Activated naive CD4-positive, alpha-beta T cell treated with anti-CD3 and anti-CD28 coated beads, Interleukin-2, amount 50 U/mL, for 24 hours (primary cell): Measurements from ENCODE around the gene TLDC2.
A peak's percentile ranks its signal among the peaks of the same experiment; 100 is the strongest.
"Not testable (repeated sequence)": the region's sequence is repeated elsewhere in the genome, so short reads cannot be mapped to it uniquely, and the experiment has no call there.

Experiments used
- H3K27ac Mint-ChIP-seq: one replicate; pipeline ENCODE4 v1.8.0; 2021; ENCODE audit warnings: mild to moderate bottlenecking, mixed read lengths
- H3K27me3 Mint-ChIP-seq: one replicate; pipeline ENCODE4 v1.8.0; 2021; ENCODE audit warnings: mixed read lengths
- H3K36me3 Mint-ChIP-seq: one replicate; pipeline ENCODE4 v1.8.0; 2021; ENCODE audit warnings: mixed read lengths
- H3K4me1 Mint-ChIP-seq: one replicate; pipeline ENCODE4 v1.8.0; 2021; ENCODE audit warnings: mixed read lengths
- H3K4me3 Mint-ChIP-seq: one replicate; pipeline ENCODE4 v1.8.0; 2021; ENCODE audit warnings: mild to moderate bottlenecking, mixed read lengths
- H3K9me3 Mint-ChIP-seq: one replicate; pipeline ENCODE4 v1.8.0; 2021; ENCODE audit warnings: mixed read lengths

The TLDC2 gene

GRCh38 chr20:36906086-36906485 is 30.1 kb downstream of the TLDC2 start:
- H3K27me3 Mint-ChIP-seq, H3K4me3 Mint-ChIP-seq, H3K9me3 Mint-ChIP-seq: not testable (repeated sequence)
- Mint-ChIP-seq H3K4me1 (peaks cover 28% of the 10 kb centered on the region), H3K36me3 (peaks cover 17% of the 10 kb centered on the region), H3K27ac (peak overlapping the region; percentile 81)

- Mint-ChIP-seq H3K27ac (no peak overlapping the region), H3K4me3 (no peak overlapping the region), H3K36me3 (peaks cover 17% of the 10 kb centered on the region), H3K4me1 (peaks cover 31% of the 10 kb centered on the region), H3K27me3 (no peaks in the 10 kb centered on the region), H3K9me3 (no peaks in the 10 kb centered on the region)
Measured at GRCh38 chr20:36908603-36909002, 32.7 kb downstream of the TLDC2 start.

- no peaks in the 10 kb centered on the region for H3K27me3 Mint-ChIP-seq
- H3K27ac Mint-ChIP-seq: no peak overlapping the region
- no peak overlapping the region for H3K4me3 Mint-ChIP-seq
- H3K36me3 Mint-ChIP-seq: peaks cover 16% of the 10 kb centered on the region
- no peaks in the 10 kb centered on the region for H3K9me3 Mint-ChIP-seq
- peaks cover 16% of the 10 kb centered on the region for H3K4me1 Mint-ChIP-seq
Measured at GRCh38 chr20:36916199-36916598, 40.3 kb downstream of the TLDC2 start.

GRCh38 chr20:36917240-36917639 is 41.3 kb downstream of the TLDC2 start:
- peaks cover 7% of the 10 kb centered on the region for H3K4me1 Mint-ChIP-seq
- no peak overlapping the region for H3K4me3 Mint-ChIP-seq
- H3K27me3 Mint-ChIP-seq: no peaks in the 10 kb centered on the region
- H3K9me3 Mint-ChIP-seq: no peaks in the 10 kb centered on the region
- H3K36me3 Mint-ChIP-seq: peaks cover 11% of the 10 kb centered on the region
- no peak overlapping the region for H3K27ac Mint-ChIP-seq

- Mint-ChIP-seq H3K27me3 (no peaks in the 10 kb centered on the region), H3K4me3 (no peak overlapping the region), H3K4me1 (peaks cover 5% of the 10 kb centered on the region), H3K36me3 (peaks cover 9% of the 10 kb centered on the region), H3K9me3 (no peaks in the 10 kb centered on the region), H3K27ac (peak overlapping the region; percentile 12)
Measured at GRCh38 chr20:36917943-36918342, 42.0 kb downstream of the TLDC2 start.

- Mint-ChIP-seq H3K27me3 (no peaks in the 10 kb centered on the region), H3K36me3 (peaks cover 6% of the 10 kb centered on the region), H3K27ac (peak overlapping the region; percentile 83), H3K9me3 (no peaks in the 10 kb centered on the region), H3K4me1 (peaks cover 20% of the 10 kb centered on the region), H3K4me3 (no peak overlapping the region)
Measured at GRCh38 chr20:36919715-36920333, 43.9 kb downstream of the TLDC2 start.

- no peaks in the 10 kb centered on the region for H3K9me3 Mint-ChIP-seq
- no peak overlapping the region for H3K4me3 Mint-ChIP-seq
- H3K27ac Mint-ChIP-seq: peak overlapping the region; percentile 83
- H3K4me1 Mint-ChIP-seq: peaks cover 25% of the 10 kb centered on the region
- no peaks in the 10 kb centered on the region for H3K27me3 Mint-ChIP-seq
- H3K36me3 Mint-ChIP-seq: peaks cover 4% of the 10 kb centered on the region
Measured at GRCh38 chr20:36920334-36920730, 44.4 kb downstream of the TLDC2 start.

- no peaks in the 10 kb centered on the region for H3K9me3 Mint-ChIP-seq
- peaks cover 19% of the 10 kb centered on the region for H3K36me3 Mint-ChIP-seq
- peak overlapping the region; percentile 60 for H3K27ac Mint-ChIP-seq
- peak overlapping the region; percentile 15 for H3K4me3 Mint-ChIP-seq
- H3K27me3 Mint-ChIP-seq: no peaks in the 10 kb centered on the region
- H3K4me1 Mint-ChIP-seq: peaks cover 51% of the 10 kb centered on the region
Measured at GRCh38 chr20:36924167-36925045, 48.5 kb downstream of the TLDC2 start.

DNA sequence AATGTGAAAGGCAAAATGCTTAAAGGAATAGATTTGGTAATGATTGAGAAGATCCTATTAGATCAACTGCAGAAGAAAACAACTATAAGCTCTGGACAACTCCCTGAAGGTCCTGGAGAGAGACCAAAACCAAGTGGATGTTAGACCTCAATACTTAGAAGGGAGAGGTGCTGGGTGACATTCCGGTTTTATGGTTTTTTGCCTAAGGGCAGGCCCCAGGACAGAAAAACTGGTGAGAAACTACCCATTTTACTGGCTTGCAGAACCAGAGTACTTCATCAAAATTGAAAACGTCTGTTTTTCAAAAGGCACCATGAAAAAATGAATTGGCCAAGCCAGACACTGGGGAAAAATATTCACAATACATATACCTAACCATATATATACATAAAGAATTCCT is 49.3 kb downstream of the TLDC2 start:
- Mint-ChIP-seq H3K27me3 (no peaks in the 10 kb centered on the region), H3K4me3 (no peak overlapping the region), H3K9me3 (no peaks in the 10 kb centered on the region), H3K4me1 (peaks cover 54% of the 10 kb centered on the region), H3K27ac (peak overlapping the region; percentile 51), H3K36me3 (peaks cover 17% of the 10 kb centered on the region)

DNA sequence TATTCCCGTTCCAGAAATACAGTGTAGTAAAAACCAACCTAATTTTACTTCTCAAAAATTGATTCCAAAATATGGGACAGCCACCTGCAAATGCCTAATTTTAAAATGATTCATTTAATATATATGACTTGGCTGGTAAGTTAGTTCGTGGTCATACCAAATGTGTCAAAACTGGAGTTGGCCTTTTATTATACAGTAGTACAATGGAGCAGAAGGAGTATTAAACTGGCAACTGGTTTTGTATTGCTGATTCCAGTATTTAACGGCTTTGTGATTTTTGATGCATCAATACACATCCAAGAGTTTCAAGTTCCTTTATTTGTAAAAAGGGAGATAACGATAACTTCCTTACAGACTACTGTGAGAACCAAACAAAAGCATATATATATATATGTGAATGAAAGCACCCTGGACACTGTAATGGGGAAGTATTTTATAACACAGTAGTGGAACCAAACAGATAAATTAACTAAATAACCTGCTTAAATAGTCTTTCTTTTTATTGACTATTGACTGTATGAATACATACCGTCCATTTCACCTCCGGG is 50.8 kb downstream of the TLDC2 start:
- peak overlapping the region; percentile 91 for H3K27ac Mint-ChIP-seq
- H3K4me3 Mint-ChIP-seq: no peak overlapping the region
- H3K27me3 Mint-ChIP-seq: no peaks in the 10 kb centered on the region
- peaks cover 24% of the 10 kb centered on the region for H3K36me3 Mint-ChIP-seq
- no peaks in the 10 kb centered on the region for H3K9me3 Mint-ChIP-seq
- H3K4me1 Mint-ChIP-seq: peaks cover 69% of the 10 kb centered on the region

- Mint-ChIP-seq H3K27ac (peak overlapping the region; percentile 17), H3K9me3 (no peaks in the 10 kb centered on the region), H3K27me3 (no peaks in the 10 kb centered on the region), H3K36me3 (peaks cover 24% of the 10 kb centered on the region), H3K4me3 (no peak overlapping the region), H3K4me1 (peaks cover 77% of the 10 kb centered on the region)
Measured at GRCh38 chr20:36927704-36928103, 51.8 kb downstream of the TLDC2 start.

GRCh38 chr20:36929290-36929689 is 53.4 kb downstream of the TLDC2 start:
- peak overlapping the region; percentile 33 for H3K4me3 Mint-ChIP-seq
- H3K36me3 Mint-ChIP-seq: peaks cover 26% of the 10 kb centered on the region
- H3K4me1 Mint-ChIP-seq: peaks cover 74% of the 10 kb centered on the region
- peak overlapping the region; percentile 94 for H3K27ac Mint-ChIP-seq
- no peaks in the 10 kb centered on the region for H3K9me3 Mint-ChIP-seq
- H3K27me3 Mint-ChIP-seq: no peaks in the 10 kb centered on the region

GRCh38 chr20:36929691-36930090 is 53.8 kb downstream of the TLDC2 start:
- H3K4me1 Mint-ChIP-seq: peaks cover 71% of the 10 kb centered on the region
- no peaks in the 10 kb centered on the region for H3K9me3 Mint-ChIP-seq

GRCh38 chr20:36932067-36932466 is 56.1 kb downstream of the TLDC2 start:
- not testable (repeated sequence) for H3K27me3 Mint-ChIP-seq, H3K9me3 Mint-ChIP-seq, H3K4me3 Mint-ChIP-seq
- Mint-ChIP-seq H3K4me1 (peaks cover 66% of the 10 kb centered on the region), H3K36me3 (peaks cover 18% of the 10 kb centered on the region), H3K27ac (peak overlapping the region; percentile 72)

More at GRCh38 chr20:36929691-36930090, 53.8 kb downstream of the TLDC2 start:
- no peaks in the 10 kb centered on the region for H3K27me3 Mint-ChIP-seq
- peak overlapping the region; percentile 33 for H3K4me3 Mint-ChIP-seq
- H3K27ac Mint-ChIP-seq: peak overlapping the region; percentile 94
- peaks cover 24% of the 10 kb centered on the region for H3K36me3 Mint-ChIP-seq

GRCh38 chr20:36932476-36933426 is 56.8 kb downstream of the TLDC2 start:
- Mint-ChIP-seq H3K4me1 (peaks cover 71% of the 10 kb centered on the region), H3K4me3 (peak overlapping the region; percentile 49), H3K36me3 (peaks cover 21% of the 10 kb centered on the region), H3K27me3 (no peaks in the 10 kb centered on the region), H3K27ac (peak overlapping the region; percentile 85), H3K9me3 (no peaks in the 10 kb centered on the region)
